ENCODE results near the gene TRPM3.

GRCh38 chr9:70832492-70832891 lies 288.9 kb downstream of the TRPM3 start:
- TF ChIP-seq, protein P1, sequence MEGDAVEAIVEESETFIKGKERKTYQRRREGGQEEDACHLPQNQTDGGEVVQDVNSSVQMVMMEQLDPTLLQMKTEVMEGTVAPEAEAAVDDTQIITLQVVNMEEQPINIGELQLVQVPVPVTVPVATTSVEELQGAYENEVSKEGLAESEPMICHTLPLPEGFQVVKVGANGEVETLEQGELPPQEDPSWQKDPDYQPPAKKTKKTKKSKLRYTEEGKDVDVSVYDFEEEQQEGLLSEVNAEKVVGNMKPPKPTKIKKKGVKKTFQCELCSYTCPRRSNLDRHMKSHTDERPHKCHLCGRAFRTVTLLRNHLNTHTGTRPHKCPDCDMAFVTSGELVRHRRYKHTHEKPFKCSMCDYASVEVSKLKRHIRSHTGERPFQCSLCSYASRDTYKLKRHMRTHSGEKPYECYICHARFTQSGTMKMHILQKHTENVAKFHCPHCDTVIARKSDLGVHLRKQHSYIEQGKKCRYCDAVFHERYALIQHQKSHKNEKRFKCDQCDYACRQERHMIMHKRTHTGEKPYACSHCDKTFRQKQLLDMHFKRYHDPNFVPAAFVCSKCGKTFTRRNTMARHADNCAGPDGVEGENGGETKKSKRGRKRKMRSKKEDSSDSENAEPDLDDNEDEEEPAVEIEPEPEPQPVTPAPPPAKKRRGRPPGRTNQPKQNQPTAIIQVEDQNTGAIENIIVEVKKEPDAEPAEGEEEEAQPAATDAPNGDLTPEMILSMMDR (IDR thresholded peaks at IDR 0.05): no peak
- TF ChIP-seq POLR2A (IDR thresholded peaks at IDR 0.05): no peak
